Loucy (cell line): ENCODE results near the gene ANKRD63.

Experiments
- H2AFZ ChIP-seq: fragments of 200-600 bp; sonication (generic); 2 replicates; pipeline ENCODE4 v1.6.0; 2016; ENCODE audit warnings: antibody characterized with exemption, mild to moderate bottlenecking, low read length, moderate library complexity
- H3F3A ChIP-seq: fragments of 200-600 bp; 2 replicates; pipeline ENCODE4 v1.6.0; 2016; ENCODE audit warnings: antibody characterized with exemption, low read depth, mild to moderate bottlenecking
- H3K27me3 ChIP-seq: fragments of 200-600 bp; sonication (generic); 2 replicates; pipeline ENCODE4 v1.6.1; 2014; ENCODE audit warnings: low read length, mild to moderate bottlenecking; ENCODE audit not compliant: insufficient read depth, poor library complexity, severe bottlenecking
- H3K36me3 ChIP-seq: fragments of 200-600 bp; sonication (generic); 2 replicates; pipeline ENCODE4 v1.6.1; 2016; ENCODE audit warnings: low read length; ENCODE audit not compliant: insufficient read depth
- H3K4me1 ChIP-seq: fragments of 200-600 bp; sonication (generic); 2 replicates; pipeline ENCODE4 v1.5.1; 2014; ENCODE audit warnings: low read length, mild to moderate bottlenecking; ENCODE audit not compliant: insufficient read depth, poor library complexity, severe bottlenecking
- H3K4me2 ChIP-seq: fragments of 200-600 bp; sonication (generic); 2 replicates; pipeline ENCODE4 v1.6.0; 2014; ENCODE audit warnings: antibody characterized with exemption, low read length, low read depth, mild to moderate bottlenecking; ENCODE audit not compliant: poor library complexity, severe bottlenecking
- H3K4me3 ChIP-seq: fragments of 200-600 bp; sonication (generic); 2 replicates; pipeline ENCODE4 v1.5.1; 2014; ENCODE audit warnings: low read length, mild to moderate bottlenecking, mixed read lengths; ENCODE audit not compliant: poor library complexity, severe bottlenecking
- H3K79me2 ChIP-seq: fragments of 200-600 bp; sonication (generic); 2 replicates; pipeline ENCODE4 v1.6.1; 2014; ENCODE audit warnings: low read length; ENCODE audit not compliant: insufficient read depth
- H3K9ac ChIP-seq: fragments of 200-600 bp; sonication (generic); 2 replicates; pipeline ENCODE4 v1.6.0; 2014; ENCODE audit warnings: mild to moderate bottlenecking, low read depth, low read length, moderate library complexity; ENCODE audit not compliant: poor library complexity, severe bottlenecking
- H3K9me2 ChIP-seq: fragments of 200-600 bp; sonication (generic); replicated peaks from 2 replicates; pipeline ENCODE4 v1.6.1; 2016; ENCODE audit warnings: low read depth, low read length, mixed read lengths
- H3K9me3 ChIP-seq: fragments of 200-600 bp; sonication (generic); 2 replicates; pipeline ENCODE4 v1.6.1; 2014; ENCODE audit warnings: mild to moderate bottlenecking, antibody characterized with exemption, low read length, low read depth; ENCODE audit not compliant: insufficient read depth
- H4K20me1 ChIP-seq: fragments of 200-600 bp; sonication (generic); 2 replicates; pipeline ENCODE4 v1.6.0; 2014; ENCODE audit warnings: antibody characterized with exemption, low read length, mild to moderate bottlenecking; ENCODE audit not compliant: insufficient read depth, poor library complexity, severe bottlenecking
- CTCF ChIP-seq: fragments of 200-600 bp; sonication (generic); conservative IDR thresholded peaks from 2 replicates; pipeline ENCODE4 v1.5.1; 2014; ENCODE audit warnings: mild to moderate bottlenecking, antibody characterized with exemption, low read length
- EZH2phosphoT487 ChIP-seq: fragments of 200-600 bp; IDR thresholded peaks from 2 replicates; pipeline ENCODE4 v1.6.1; 2018; ENCODE audit warnings: antibody characterized with exemption, mild to moderate bottlenecking, moderate library complexity, borderline replicate concordance

ANKRD63 gene

DNA sequence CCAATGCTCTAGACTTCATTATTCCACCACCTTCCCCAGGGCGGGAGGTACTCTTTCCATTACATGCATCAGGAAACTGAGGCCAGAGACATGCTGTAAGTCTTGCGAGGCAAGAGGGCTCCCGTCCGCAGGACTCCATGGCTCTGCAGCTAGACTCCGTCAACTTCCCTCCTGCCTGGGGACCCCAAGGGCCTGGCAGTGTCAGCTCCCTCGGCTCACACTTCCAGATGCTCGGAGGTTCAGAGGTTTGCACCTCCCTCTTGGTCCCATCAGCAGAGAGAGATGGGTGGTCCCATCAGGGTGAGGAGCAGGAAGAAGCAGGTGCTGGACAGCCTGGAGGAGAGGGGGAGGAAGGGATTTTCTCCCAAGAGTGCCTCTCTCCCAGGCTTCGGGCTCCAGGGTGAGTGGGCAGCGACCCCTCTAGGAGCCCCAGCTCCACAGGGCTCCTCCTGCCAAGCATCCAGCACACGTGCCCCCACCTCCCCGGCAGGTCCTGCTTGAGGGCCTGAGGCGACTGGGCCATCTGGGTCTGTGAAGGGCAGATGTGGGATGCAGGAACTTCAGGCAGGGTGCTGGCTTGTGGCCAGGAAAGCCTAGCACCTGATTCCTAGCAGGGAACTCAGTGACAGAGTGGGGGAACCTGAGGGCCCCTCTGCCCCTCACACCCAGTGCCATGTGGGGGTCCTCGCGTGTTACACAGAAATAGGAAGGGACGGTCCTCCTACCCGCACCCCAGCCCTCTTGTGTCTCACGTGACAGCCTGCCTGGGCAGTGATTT lies 34.7 kb downstream of the ANKRD63 start:
- Histone ChIP-seq H3K9ac (no peak overlapping the region), H3K4me3 (no peak overlapping the region)

DNA sequence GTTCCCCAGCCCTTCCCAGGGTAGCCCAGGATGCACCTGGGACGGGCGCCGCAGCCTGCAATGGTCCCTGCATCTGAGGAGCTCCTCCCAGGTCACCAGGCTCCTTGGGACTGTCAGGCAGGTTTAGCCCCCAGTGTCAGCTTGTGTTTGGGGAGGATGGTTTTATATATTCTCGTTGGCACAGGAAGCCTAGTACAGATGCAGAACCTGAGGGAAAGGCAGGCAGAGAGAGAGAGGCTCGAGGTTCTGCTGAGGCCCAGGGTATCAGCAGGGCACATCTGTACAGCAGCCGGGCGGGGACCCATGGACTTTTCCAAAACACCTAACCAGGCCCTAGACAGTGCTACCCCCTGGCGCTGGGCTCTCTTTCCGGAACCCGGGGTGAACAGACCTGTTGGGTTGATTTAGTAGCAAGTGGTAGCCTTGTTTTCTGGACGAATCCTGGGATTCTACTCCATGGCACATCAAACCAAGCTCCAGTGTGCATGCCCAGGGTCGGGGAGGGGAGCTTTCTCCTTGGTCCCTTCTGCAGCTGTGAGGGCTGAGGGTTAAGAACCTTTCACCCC lies 35.4 kb downstream of the ANKRD63 start:
- Histone ChIP-seq H3K9ac (no peak overlapping the region), H3K9me2 (no peaks in the 10 kb centered on the region), H2AFZ (no peak overlapping the region), H3K36me3 (no peaks in the 10 kb centered on the region), H3K79me2 (no peaks in the 10 kb centered on the region), H3K27me3 (no peaks in the 10 kb centered on the region), H3K4me3 (no peak overlapping the region), H3K4me2 (no peak overlapping the region), H3F3A (no peaks in the 10 kb centered on the region), H3K9me3 (no peaks in the 10 kb centered on the region), H4K20me1 (no peaks in the 10 kb centered on the region), H3K4me1 (no peaks in the 10 kb centered on the region)
- TF ChIP-seq EZH2phosphoT487 (no peak), CTCF (no peak)

More for the DNA sequence above, 34.7 kb downstream of the ANKRD63 start:
- TF ChIP-seq CTCF: no peak
- no peak for TF ChIP-seq EZH2phosphoT487
- Histone ChIP-seq H3F3A (no peaks in the 10 kb centered on the region), H4K20me1 (no peaks in the 10 kb centered on the region), H3K9me3 (no peaks in the 10 kb centered on the region), H3K79me2 (no peaks in the 10 kb centered on the region), H3K27me3 (no peaks in the 10 kb centered on the region), H3K9me2 (no peaks in the 10 kb centered on the region), H2AFZ (no peak overlapping the region), H3K4me1 (no peaks in the 10 kb centered on the region), H3K36me3 (no peaks in the 10 kb centered on the region), H3K4me2 (no peak overlapping the region)

GRCh38 chr15:40246496-40247280 lies 36.2 kb downstream of the ANKRD63 start:
- Histone ChIP-seq H3K9me2 (no peaks in the 10 kb centered on the region), H3K27me3 (no peaks in the 10 kb centered on the region), H3K4me2 (no peak overlapping the region), H3F3A (no peaks in the 10 kb centered on the region), H3K4me3 (no peak overlapping the region), H3K79me2 (no peaks in the 10 kb centered on the region), H3K36me3 (no peaks in the 10 kb centered on the region), H3K4me1 (no peaks in the 10 kb centered on the region), H2AFZ (no peak overlapping the region), H4K20me1 (no peaks in the 10 kb centered on the region), H3K9me3 (no peaks in the 10 kb centered on the region), H3K9ac (no peak overlapping the region)
- TF ChIP-seq CTCF: no peak
- TF ChIP-seq EZH2phosphoT487: no peak
